Measurements from ENCODE around the gene PLCZ1.

The PLCZ1 gene

GRCh38 chr12:18634382-18634781 is 103.4 kb downstream of the PLCZ1 start:
- in situ Hi-C loops (cut with MboI; ENCODE audit: low sequenced_read_pairs): no loop called here
- no peak overlapping the region for H3K4me3 ChIP-seq

More at GRCh38 chr12:18634382-18634781, 103.4 kb downstream of the PLCZ1 start:
- no peak for DNase-seq (ENCODE audit: low spot score in 2 of 2)
- Histone ChIP-seq H3K4me1 (no peaks in the 10 kb centered on the region), H3K27me3 (ENCODE audit: low read depth) (no peaks in the 10 kb centered on the region), H3K9me3 (no peaks in the 10 kb centered on the region), H3K36me3 (replicated peaks) (no peaks in the 10 kb centered on the region)

Measured in HAP-1 (cell line).